DMS153 (cell line): ENCODE measurements around the gene LYRM7.
"Not testable (repeated sequence)": the region's sequence is repeated elsewhere in the genome, so short reads cannot be mapped to it uniquely, and the experiment has no call there.

Source experiments
- DNase-seq: peaks from one replicate; lab custom pipeline; 2025; lab: John Stamatoyannopoulos, UW

Gene LYRM7

DNA sequence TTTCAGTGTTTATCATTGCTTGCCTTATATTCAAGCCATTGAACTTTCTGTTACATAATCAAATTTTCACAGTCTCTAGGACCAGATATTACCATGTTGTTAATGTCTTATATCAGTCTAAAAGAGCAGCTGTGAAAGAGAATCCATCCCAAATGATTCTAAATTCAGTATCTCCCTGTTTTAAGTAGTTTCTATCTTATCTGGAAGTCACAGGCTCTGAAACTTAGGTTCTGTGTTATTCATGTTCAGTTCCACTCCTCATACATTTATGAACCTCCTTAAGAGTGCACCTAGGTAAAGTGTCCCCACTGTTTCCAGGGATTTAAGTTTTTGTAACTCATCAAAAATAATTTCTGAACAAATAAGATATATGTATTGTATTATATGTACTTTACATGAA lies 9.7 kb downstream of the LYRM7 start:
- no peak for DNase-seq

DNA sequence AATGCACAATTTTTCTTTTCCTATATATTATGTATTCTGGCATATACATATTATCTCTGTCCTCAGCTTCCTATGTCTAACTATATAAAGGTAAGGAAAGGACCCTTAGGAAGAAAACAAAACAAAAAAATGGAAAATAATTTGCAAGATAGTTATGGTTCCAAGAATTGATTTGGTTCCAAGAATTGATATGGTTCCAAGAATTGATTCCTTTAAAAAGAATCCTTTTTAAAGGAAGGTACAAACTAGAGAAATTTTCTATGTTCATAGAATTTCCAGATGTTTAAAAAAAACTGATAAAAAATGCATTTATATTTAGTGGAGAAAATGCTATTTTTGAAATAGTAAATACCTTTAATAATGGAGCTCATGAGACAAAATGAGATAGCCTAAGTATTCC lies 12.1 kb downstream of the LYRM7 start:
- DNase-seq: no peak

DNA sequence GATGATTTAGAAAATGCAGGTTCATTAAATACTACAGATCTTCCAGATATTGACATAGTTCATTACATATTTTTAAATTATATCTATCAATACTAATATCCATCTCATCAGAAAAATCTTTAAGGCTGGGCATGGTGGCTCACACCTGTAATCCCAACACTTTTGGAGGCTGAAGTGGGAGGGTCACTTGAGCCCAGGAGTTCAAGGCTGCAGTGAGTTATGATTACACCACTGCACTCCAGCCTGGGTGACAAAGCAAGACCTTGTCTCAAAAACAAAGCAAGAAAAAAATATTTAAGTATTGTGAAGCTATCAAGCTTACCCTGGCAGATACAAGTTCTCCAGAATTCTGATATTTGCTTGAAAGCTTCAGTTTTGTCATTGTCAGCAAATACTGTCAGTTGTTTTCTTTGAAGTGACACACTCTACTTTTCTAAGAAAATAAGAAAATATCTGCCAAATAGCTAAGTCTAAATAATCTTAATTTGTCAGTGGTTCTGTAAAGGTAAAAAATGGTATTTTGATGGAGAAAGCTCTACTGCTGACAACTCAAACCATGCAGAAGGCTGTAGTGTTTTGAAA lies 14.9 kb downstream of the LYRM7 start:
- DNase-seq: no peak

DNA sequence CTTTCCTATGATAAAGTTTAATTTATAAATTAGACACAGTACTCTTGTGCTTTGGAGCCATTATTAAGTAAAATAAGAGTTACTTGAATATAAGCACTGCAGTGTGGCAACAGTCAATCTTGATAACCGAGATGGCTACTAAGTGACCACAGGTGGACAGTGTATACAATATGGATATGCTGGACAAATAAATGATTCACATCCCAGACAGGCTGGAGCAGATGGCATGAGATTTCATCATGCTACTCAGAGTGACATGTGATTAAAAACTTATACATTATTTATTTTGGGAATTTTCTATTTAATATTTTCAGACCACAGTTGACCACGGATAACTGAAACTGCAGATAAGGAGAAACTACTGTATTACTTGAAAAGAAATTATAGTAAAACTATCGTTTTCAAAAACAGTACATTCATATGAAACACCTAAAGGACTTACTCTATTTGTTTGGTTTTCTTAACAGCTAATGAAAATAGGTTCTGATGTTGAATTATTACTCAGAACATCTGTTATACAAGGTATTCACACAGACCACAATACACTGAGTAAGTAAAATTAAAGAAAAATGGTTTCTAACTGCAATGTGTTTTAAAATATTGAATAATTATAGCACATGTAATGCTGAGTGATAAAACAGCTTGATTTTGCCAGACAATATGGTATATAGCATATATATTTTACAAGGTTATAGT lies 16.0 kb downstream of the LYRM7 start:
- no peak for DNase-seq

DNA sequence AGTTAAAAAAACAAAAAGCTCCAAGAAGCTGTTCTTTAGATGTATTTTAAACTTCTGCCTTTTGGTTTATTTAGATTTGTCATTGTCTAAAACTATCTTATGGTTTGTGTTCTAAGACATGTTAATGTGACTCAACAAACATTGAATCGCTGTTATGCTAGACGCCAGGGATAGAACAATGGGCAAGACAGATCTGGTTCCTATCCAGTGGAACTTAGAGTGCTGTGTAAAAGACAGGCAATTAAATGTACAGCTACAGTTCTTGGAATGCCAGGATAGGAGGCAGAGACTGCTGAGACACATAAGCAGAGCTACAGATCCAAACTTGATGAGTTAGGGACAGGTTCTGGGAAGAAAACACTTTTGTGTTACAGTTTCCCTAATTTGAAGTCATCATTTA lies 22.4 kb downstream of the LYRM7 start:
- DNase-seq: no peak

DNA sequence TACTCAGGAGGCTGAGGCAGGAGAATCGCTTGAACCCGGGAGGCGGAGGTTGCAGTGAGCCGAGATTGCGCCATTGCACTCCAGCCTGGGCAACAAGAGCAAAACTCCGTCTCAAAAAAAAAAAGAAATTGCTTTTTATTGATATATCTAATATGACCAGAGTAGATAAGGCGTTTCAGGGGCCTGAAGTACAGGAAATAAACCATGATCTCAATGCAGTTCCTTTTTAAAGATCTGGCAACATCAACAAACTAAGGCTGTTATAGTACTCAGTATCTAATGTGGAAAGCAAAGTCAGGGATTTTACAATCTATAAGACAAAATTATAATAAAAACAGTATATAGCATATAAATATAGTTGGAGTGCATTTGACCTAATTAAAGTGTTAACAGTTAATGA lies 23.2 kb downstream of the LYRM7 start:
- DNase-seq: not testable (repeated sequence)

DNA sequence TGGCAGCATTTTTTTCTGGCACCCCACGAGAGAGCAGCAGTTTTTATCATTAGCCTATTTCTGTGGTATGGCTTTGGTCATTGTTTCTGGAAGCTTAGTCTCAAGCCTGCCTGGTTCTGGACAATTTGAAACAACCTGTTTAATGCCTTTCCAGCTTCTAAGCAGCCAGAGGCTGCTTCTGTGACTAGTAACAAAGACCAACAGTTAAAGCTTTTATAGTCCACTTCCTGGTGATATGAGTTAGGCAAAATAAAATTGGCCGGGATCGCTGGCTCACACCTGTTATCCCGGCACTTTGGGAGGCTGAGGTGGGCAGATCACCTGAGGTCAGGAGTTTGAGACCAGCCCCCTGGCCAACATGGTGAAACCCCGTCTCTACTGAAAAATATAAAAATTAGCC lies 24.0 kb downstream of the LYRM7 start:
- no peak for DNase-seq

DNA sequence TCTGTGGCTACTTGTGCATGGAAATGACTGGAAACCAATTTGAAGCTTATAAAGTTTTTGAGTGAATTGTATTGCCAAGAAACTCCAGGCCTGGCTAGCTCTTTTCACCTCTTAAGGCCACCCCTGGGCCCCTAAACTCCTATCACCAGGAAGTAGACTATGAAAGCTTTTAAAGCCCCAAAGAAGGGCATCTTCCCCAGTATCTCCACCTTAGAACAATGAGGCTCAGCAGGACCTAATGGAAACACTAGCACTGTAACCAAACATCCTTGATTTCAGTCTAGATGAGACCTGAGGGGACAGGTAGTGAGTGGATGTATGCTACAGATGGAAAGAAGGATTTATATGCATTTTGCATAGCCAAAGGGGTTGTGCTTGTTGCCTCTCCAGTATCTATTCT lies 25.0 kb downstream of the LYRM7 start:
- DNase-seq: no peak

DNA sequence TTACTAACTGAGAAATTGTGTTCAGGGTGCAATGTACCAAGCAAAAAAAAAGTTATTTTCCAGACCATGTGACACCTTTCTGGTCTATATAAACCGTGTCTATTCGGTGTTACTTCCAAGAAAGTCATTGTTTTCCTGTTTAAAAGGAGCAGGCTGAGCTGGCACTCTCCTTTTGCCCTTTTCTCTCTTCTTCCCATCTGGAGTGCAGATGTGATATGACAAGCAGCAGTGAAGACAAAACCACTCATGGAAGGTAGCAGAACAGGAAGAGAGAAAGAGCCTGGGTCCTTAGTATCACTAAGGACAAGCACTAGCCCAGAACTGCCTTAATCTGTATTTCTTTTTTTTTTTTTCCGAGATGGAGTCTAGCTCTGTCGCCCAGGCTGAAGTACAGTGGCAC lies 25.6 kb downstream of the LYRM7 start:
- DNase-seq: no peak

DNA sequence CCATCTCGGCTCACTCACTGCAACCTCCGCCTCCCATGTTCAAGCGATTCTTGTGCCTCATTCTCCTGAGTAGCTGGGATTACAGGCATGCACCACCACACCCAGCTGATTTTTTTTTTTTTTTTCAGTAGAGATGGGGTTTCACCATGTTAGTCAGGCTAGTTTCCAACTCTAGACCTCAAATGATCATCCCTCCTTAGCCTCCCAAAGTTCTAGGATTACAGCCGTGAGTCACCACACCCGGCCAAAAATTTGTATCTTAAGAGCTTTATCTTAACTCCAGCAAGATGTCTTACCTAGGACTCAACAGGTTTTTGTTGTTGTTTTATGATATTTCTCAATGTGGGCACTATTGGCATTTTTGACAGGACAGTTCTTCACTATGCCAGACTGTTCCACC lies 27.9 kb downstream of the LYRM7 start:
- DNase-seq: no peak

DNA sequence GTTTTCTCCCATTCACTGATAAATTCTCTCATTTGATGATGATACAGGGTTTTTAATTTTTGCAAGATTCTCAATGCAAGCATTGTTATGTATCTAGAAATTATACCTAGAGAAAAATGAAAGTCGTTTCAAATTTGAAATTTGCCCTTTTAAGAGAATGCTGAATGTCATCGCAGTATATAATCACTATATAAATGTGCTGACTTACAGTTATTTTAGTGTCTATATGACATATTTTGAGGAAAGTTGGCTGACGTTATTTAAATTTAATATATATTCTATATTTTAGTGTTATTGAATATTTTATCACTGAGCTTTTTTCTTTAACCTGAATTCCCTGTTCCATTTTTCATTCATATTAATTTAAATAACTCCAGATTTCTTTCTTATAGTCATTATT lies 29.8 kb downstream of the LYRM7 start:
- no peak for DNase-seq

DNA sequence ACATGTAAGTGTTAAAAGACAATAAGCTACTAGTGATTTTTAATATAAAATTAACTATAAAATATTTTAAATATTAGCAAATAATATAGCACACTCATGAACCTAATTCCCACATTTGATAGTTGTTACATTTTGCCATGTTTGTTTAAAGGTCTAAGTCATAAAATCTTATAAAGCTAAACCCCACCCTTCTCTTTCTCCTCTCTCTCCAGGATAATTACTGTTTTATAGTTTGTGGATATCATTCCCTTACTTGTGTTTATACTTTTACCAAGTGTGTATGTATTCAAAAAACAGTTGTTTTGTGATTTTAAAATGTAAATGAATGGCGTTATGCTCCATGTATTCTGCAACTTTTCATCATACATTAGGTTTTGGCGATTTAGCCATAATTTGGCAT lies 34.2 kb downstream of the LYRM7 start:
- DNase-seq: no peak

DNA sequence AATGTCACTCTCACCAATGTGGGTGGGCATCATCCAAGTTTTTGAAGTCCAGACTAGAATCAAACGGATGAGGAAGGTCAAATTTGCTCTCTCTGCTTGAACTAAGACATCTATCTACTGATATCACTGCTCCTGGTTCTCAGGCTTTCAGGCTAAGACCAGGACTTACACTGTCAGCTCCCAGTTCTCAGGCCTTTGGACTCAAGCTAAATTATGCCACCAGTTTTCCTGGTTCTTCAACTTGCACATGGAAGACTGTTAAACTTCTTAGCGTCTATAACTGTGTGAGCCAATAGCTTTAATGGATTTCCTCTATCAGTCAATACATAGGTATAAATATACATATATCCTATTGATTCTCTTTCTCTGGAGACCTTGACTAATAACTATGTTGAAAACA lies 35.3 kb downstream of the LYRM7 start:
- DNase-seq: no peak

DNA sequence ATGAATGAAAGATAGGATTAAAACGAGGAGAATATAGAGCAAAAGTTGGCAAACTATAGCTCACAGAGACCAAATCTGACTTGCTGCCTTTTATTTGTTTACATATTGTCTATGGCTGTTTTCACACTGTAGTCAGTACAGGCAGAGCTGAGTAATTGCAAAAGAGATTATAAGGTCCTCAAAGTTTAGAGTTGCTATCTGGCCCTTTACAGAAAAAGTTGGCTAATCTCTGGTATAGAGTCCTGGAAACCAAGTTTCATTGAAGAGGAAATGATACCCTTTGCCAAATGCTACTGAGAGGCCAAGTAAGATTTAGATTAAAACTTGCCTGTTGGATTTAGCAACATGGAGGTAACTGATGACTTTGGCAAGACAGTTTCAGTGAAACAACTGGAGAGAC lies 36.0 kb downstream of the LYRM7 start:
- DNase-seq: no peak

DNA sequence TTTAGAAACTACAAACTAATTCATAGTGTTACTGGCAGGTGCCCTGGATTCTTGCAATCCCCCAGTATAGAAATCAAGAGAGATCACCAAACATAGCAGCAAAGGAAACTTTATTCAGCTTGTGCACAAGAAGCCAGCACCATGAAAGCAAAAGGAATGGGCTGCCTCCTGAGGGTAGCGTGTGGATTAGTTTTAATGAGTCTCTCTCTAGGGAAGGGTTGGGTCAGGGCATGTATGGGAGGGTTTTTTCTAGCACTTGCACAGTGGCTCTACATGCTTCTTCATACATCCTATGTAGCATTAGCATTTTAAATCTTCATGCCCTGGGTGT lies 38.4 kb downstream of the LYRM7 start:
- DNase-seq: no peak

DNA sequence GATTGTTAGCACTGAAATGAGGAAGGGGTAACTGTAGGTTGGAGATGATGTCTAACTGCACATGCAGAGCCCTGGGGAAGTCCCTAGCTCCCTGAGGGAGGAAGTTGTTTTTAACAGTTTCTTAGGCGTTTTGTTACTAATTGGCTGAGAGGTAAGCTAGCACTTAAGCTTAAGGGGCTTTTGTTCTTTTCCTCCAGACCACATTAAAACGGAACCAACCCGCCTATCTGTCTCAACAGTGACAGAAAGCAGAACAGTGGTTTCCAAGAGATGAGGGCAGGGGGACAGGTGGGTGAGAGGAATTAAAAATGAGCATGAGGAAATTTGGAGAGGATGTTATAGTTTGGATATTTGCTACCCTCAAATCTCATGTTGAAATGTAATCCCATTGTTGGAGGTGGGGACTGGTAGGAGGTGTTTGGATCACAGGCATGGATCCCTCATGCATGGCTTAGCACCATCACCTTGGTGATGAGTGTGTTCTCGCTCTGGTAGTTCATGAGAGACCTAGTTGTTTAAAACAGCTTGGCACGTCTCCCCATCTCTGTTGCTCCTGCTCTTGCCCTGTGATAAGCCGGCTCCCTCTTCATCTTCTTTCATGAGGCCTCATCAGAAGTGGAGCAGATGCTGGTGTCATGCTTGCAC lies 38.9 kb downstream of the LYRM7 start:
- no peak for DNase-seq

DNA sequence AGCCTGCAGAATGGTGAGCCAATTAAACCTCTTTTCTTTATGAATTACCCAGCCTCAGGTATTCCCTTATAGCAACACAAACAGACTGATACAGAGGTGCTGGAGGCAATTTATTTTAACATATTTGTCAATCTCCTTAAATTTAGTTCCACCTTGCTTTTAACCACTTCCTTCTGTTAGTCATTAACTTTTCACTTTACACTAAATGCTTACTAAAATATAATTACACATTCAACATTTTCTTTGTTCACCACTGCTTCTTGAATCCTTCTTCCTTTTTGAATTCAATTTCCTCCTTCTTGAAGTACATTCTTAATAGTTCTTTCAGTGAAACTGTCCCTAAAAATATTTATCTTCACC lies 39.4 kb downstream of the LYRM7 start:
- no peak for DNase-seq

DNA sequence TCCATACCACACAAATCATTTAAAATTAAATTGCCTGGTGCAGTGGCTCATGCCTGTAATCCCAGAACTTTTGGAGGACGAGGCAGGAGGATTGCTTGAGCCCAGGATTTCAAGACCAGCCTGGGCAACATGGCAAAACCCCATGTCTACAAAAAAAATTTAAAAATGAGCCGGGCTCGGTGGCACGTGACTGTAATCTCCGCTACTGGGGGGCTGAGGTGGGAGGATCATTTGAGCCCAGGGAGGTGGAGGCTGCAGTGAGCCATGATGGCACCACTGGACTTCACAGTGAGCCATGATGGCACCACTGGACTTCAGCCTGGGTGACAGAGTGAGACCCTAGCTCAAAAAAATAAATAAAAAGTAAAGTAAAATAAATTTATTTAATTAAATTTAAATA lies 40.9 kb downstream of the LYRM7 start:
- DNase-seq: no peak

DNA sequence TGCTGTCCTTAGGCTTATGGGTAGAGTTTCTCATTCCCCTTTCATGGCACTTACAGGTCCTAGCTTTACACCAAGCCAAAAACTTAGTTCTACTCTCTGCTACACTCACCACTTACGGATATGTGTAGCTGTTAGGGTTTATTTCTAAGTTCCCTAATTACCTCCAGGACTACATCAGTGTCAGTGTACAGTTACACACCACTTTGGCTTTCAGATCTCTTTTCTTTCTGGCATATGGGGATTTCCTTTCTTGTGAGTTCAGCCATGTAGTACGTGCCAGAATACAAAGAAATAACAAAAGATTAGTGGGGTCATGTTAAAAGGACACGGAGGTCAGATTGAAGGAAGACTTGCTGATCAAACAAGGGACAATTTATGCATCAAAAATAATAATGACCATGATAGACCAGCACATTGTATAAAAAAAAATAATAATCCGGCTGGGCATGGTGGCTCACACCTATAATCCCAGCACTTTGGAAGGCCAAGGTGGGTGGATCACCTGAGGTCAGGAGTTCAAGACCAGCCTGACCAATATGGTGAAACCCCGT lies 41.8 kb downstream of the LYRM7 start:
- DNase-seq: no peak

DNA sequence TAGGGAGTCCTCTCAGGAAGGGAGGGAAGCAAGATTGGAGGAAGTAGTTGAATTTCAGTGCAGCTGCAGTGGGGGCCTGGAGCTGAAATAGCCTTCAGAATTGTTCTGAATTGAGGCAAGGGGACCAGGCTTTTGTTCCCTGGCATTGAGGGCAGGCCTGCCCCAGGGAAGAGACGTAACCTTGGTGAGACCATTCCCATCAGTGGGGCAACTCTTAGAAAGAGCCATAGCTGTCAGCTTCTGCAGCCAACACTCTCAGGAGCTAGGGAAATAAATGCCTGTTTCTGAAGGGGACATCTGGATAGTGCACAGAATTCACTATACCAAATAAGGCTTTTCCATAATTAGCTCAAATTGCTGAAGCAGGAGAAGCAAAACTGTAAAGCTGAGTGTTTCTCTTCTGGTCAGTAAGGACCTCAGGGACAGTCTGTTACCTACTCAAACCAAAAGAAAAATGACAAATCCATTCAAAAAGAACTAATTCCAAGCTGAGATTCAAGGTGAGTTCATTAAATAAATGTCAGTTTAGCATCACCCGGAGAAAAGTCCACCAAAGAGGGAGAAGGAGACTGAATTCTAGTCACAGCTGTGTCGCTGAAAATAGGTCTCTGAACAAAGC lies 44.0 kb downstream of the LYRM7 start:
- no peak for DNase-seq

DNA sequence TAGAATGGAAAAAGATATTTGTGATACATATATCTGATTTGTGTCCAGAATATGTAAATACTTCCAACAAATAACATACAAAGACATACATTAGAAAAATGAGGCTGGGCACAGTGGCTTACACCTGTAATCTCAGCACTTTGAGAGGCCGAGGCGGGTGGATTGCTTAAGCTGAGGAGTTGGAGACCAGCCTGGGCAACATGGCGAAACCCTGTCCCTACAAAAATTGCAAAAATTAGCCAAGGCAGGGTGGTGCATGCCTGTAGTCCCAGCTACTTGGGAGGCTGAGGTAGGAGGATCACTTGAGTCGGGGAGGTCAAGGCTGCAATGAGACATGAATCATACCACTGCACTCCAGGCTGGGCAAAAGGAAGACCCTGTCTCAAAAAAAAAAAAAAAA lies 47.0 kb downstream of the LYRM7 start:
- DNase-seq: no peak

DNA sequence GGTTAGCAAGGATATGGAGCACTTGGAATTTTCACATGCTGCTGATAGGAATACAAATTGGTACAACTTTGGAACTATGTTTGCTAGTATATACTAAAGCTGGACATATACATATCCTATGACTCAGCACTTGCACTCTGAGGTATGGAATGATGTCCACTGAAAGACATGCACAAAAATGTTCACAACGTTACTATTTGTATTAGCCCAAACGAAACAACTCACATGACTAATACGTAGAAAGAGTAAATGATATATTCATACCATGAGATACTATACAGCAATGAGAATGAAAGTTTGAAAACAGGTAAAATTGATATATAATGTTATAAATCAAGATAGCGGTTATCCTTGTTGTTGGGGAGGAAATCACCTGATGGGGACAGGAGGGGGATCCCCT lies 47.6 kb downstream of the LYRM7 start:
- no peak for DNase-seq

DNA sequence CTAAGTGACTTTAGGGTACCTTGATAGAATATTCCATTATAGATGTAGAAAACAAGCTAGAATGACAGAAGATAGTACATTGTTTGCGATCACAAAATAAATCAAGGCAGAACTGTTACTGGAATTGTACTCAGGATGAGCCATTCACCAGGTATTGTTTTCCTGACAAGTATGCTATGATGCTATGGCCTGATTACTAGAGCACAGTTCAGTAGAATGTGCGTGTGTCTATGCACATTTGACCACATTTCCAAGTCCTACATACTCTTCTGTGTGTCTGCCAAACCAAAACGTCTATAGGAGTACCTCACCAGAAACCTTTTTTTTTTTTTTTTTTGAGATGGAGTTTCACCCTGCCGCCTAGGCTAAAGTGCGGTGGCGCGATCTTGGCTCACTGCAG lies 49.8 kb downstream of the LYRM7 start:
- DNase-seq: no peak
